Suprapubic skin (tissue), 4 donors: ENCODE measurements around the gene DHTKD1. TPM values are rescaled to one million over a fixed set of nuclear protein-coding genes. Genes with fewer than 3 reads are reported as not detected.
"Not testable (repeated sequence)": the region's sequence is repeated elsewhere in the genome, so short reads cannot be mapped to it uniquely, and the experiment has no call there.

Experiments
- DNase-seq, 2 donors: peaks; one replicate each; pipeline ENCODE4 v3.0.0-alpha.2; 2019; ENCODE audit warnings: low spot score in 2 of 2
- H3K27ac ChIP-seq: fragments of 200-600 bp; sonication (generic); one replicate; pipeline ENCODE4 v1.5.1; 2019
- H3K27me3 ChIP-seq: fragments of 200-600 bp; sonication (generic); one replicate; pipeline ENCODE4 v1.5.1; 2019
- H3K36me3 ChIP-seq: fragments of 200-600 bp; sonication (generic); one replicate; pipeline ENCODE4 v1.5.1; 2019
- H3K4me1 ChIP-seq: fragments of 200-600 bp; sonication (generic); one replicate; pipeline ENCODE4 v1.5.1; 2019
- H3K4me3 ChIP-seq: fragments of 200-600 bp; sonication (generic); one replicate; pipeline ENCODE4 v1.5.1; 2019; ENCODE audit warnings: mild to moderate bottlenecking
- H3K9me3 ChIP-seq: fragments of 200-600 bp; sonication (generic); one replicate; pipeline ENCODE4 v1.5.1; 2019
- EP300 ChIP-seq: sonication (generic); formaldehyde crosslinking; IDR thresholded peaks from one replicate; pipeline ENCODE4 v1.6.1; 2017; ENCODE audit warnings: antibody characterized with exemption
- POLR2A ChIP-seq, 2 donors: fragments of 450-650 bp; IDR thresholded peaks; one replicate each; pipeline ENCODE4 v1.6.1; 2017; ENCODE audit warnings: antibody characterized with exemption in 2 of 2, mild to moderate bottlenecking in 2 of 2, moderate library complexity in 2 of 2
- POLR2AphosphoS5 ChIP-seq, 3 donors: sonication (generic); formaldehyde crosslinking; IDR thresholded peaks; one replicate each; pipeline ENCODE4 v1.6.1; 2017; ENCODE audit warnings: antibody characterized with exemption in 3 of 3
- WGBS: methylation state at CpG from one replicate; pipeline ENCODE4 v1.1.5; 2018; 5-methylcytosine and 5-hydroxymethylcytosine counted together
- total RNA-seq, 4 donors: library from RNA; depleted of rRNA; stranded (reverse); fragments of >200 nt; gene quantifications; one replicate each; pipeline ENCODE4 v1.1.0, GENCODE V29; 2016
- TF ChIP-seq, protein P1 (sequence below), 2 donors: fragments of 200-600 bp in 1 of 2; fragments of 450-650 bp in 1 of 2; sonication (generic) in 1 of 2; IDR thresholded peaks; one replicate each; pipeline ENCODE4 v1.5.1; 2016 to 2019; ENCODE audit warnings: antibody characterized with exemption in 2 of 2, mild to moderate bottlenecking in 1 of 2, moderate library complexity in 1 of 2

DHTKD1 gene
- total RNA-seq, 4 donors from 2014 or later = 9.1 to 21.2 (median 18.3) TPM

DNA sequence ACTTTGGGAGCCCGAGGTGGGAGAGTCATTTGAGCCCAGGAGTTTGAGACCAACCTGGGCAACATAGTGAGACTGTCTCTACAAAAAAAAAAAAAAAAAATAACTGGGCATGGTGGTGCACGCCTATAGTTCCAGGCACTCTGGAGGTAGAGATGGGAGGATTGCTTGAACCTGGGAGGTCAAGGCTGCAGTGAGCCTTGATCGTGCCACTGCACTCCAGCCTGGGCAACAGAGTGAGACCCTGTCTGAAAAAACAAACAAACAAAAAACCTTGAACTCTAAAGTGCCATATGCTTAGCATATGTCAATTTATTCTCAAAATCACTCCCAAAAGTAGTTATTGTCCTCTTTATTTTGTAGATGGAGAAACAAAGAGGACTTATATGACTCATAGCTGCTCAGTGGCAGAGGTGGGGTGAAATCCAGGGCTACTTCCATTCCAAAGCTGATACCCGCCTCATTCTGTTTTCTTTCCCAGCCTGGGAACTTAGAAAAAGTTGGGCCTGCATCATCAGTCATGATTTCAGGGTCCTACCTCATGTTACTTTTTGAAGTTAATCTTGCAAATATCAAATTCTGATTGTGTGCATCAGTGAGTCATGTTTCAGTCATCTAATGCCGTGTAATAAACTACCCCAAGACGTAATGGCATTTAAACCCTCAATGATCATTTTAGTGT is 13.3 kb downstream of the DHTKD1 start:
- Histone ChIP-seq H3K4me3 (no peak overlapping the region), H3K27ac (no peak overlapping the region), H3K27me3 (no peaks in the 10 kb centered on the region), H3K36me3 (peaks cover 29% of the 10 kb centered on the region), H3K4me1 (no peaks in the 10 kb centered on the region), H3K9me3 (no peaks in the 10 kb centered on the region)
- no peak for DNase-seq
- WGBS = 72% methylated on average over 6 of the region's 6 CpGs
- TF ChIP-seq EP300 (no peak), POLR2AphosphoS5 (IDR thresholded peaks at IDR 0.05) (no peak), POLR2A (IDR thresholded peaks at IDR 0.05) (no peak)
- TF ChIP-seq, protein P1, sequence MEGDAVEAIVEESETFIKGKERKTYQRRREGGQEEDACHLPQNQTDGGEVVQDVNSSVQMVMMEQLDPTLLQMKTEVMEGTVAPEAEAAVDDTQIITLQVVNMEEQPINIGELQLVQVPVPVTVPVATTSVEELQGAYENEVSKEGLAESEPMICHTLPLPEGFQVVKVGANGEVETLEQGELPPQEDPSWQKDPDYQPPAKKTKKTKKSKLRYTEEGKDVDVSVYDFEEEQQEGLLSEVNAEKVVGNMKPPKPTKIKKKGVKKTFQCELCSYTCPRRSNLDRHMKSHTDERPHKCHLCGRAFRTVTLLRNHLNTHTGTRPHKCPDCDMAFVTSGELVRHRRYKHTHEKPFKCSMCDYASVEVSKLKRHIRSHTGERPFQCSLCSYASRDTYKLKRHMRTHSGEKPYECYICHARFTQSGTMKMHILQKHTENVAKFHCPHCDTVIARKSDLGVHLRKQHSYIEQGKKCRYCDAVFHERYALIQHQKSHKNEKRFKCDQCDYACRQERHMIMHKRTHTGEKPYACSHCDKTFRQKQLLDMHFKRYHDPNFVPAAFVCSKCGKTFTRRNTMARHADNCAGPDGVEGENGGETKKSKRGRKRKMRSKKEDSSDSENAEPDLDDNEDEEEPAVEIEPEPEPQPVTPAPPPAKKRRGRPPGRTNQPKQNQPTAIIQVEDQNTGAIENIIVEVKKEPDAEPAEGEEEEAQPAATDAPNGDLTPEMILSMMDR (IDR thresholded peaks at IDR 0.05) = no peak

GRCh38 chr10:12088919-12089318 is 20.2 kb downstream of the DHTKD1 start:
- Histone ChIP-seq H3K27ac (no peak overlapping the region), H3K4me1 (no peaks in the 10 kb centered on the region), H3K9me3 (no peaks in the 10 kb centered on the region), H3K27me3 (no peaks in the 10 kb centered on the region), H3K4me3 (no peak overlapping the region), H3K36me3 (peaks cover 67% of the 10 kb centered on the region)
- no peak for DNase-seq
- WGBS = 94% methylated on average over 14 of the region's 14 CpGs
- TF ChIP-seq EP300 (no peak), POLR2A (IDR thresholded peaks at IDR 0.05) (no peak)
- TF ChIP-seq, protein P1 (IDR thresholded peaks at IDR 0.05) = no peak

DNA sequence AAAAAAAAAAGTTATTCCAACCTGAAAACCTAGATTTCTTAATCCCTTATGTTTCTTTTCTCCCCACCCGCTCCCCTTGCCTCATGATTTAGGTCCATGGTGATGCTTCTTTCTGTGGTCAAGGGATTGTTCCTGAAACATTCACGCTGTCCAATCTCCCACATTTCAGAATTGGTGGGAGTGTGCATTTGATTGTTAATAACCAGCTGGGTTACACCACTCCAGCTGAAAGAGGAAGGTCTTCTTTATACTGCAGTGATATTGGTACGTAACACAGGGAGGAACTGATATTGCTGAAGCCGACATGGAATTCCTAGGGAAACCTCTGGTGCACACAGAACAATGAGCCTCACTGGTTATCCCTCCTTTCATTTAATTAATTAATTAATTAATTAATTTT is 22.7 kb downstream of the DHTKD1 start:
- no peak for DNase-seq
- H3K27me3 ChIP-seq = no peaks in the 10 kb centered on the region
- no peak overlapping the region for H3K27ac ChIP-seq
- no peaks in the 10 kb centered on the region for H3K4me1 ChIP-seq
- TF ChIP-seq EP300 (no peak), POLR2AphosphoS5 (IDR thresholded peaks at IDR 0.05) (no peak), POLR2A (IDR thresholded peaks at IDR 0.05) (no peak)
- TF ChIP-seq, protein P1 (IDR thresholded peaks at IDR 0.05) = no peak
- H3K9me3 ChIP-seq = no peaks in the 10 kb centered on the region
- peaks cover 57% of the 10 kb centered on the region for H3K36me3 ChIP-seq
- 86% methylated on average over 4 of the region's 4 CpGs for WGBS
- no peak overlapping the region for H3K4me3 ChIP-seq

DNA sequence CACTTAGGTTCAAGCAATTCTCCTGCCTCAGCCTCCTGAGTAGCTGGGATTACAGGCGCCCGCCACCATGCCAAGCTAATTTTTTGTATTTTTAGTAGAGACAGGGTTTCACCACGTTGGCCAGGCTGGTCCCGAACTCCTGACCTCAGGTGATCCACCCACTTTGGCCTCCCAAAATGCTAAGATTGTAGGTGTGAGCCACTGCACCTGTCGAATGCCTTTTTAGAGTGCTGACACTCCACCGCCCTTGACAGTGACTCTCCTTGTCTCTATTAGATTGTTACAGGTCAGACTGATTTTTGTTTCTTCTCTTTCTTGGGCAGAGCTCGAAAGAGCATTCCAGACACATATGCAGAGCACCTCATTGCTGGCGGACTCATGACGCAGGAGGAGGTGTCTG is 28.6 kb downstream of the DHTKD1 start:
- not testable (repeated sequence) for H3K27ac ChIP-seq, H3K4me1 ChIP-seq, DNase-seq, H3K4me3 ChIP-seq, H3K27me3 ChIP-seq, H3K9me3 ChIP-seq
- 93% methylated on average over 9 of the region's 9 CpGs for WGBS
- peaks cover 62% of the 10 kb centered on the region for H3K36me3 ChIP-seq

DNA sequence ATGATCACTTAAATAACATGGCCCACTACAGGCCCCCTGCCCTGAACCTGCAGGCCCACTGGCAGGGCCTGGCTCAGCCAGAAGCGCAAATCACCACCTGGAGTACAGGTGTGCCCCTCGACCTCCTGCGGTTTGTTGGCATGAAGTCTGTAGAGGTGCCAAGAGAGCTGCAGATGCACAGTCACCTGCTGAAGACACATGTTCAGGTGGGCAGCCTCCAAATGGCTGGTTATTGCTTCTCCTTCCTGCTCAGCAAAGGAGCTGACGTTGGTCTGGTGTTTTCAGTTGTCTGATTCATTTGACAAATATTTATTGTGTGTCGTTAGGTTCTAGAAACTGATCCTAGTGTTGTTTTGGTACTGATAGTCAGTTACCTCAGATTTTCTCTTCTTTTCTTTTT is 29.0 kb downstream of the DHTKD1 start:
- no peak overlapping the region for H3K4me3 ChIP-seq
- no peaks in the 10 kb centered on the region for H3K9me3 ChIP-seq
- H3K4me1 ChIP-seq = no peaks in the 10 kb centered on the region
- H3K27ac ChIP-seq = no peak overlapping the region
- 84% methylated on average over 4 of the region's 5 CpGs for WGBS
- no peak for DNase-seq
- H3K36me3 ChIP-seq = peaks cover 65% of the 10 kb centered on the region
- no peaks in the 10 kb centered on the region for H3K27me3 ChIP-seq
- TF ChIP-seq POLR2A (IDR thresholded peaks at IDR 0.05) = no peak
- TF ChIP-seq POLR2AphosphoS5 (IDR thresholded peaks at IDR 0.05) = no peak
- TF ChIP-seq, protein P1 (IDR thresholded peaks at IDR 0.05) = no peak
- TF ChIP-seq EP300 = no peak

DNA sequence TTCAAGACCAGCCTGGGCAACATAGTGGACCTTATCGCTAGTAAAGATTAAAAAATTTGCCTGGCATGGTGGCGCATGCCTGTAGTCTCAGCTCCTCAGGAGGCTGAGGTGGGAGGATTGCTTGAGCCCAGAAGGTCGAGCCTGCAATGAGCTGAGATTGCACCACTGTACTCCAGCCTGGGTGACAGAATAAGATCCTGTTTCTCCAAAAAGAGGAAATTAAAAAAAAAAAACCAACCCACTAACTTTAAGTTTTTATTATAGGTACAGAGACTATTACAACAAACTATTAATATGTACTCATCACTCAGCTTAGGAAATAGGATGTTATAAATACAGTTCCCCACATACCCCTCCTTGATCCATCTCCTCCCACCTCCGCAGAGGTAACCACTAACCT is 30.2 kb downstream of the DHTKD1 start:
- Histone ChIP-seq H3K36me3 (peaks cover 61% of the 10 kb centered on the region), H3K27me3 (no peaks in the 10 kb centered on the region), H3K4me3 (no peak overlapping the region), H3K4me1 (no peaks in the 10 kb centered on the region), H3K9me3 (no peaks in the 10 kb centered on the region), H3K27ac (no peak overlapping the region)
- TF ChIP-seq, protein P1 (IDR thresholded peaks at IDR 0.05) = no peak
- no peak for TF ChIP-seq EP300
- TF ChIP-seq POLR2AphosphoS5 (IDR thresholded peaks at IDR 0.05) = no peak
- no peak for TF ChIP-seq POLR2A (IDR thresholded peaks at IDR 0.05)
- WGBS = 91% methylated on average over 4 of the region's 4 CpGs
- DNase-seq = no peak
